Activated CD4-positive, alpha-beta memory T cell treated with anti-CD3 and anti-CD28 coated beads for 36 hours (primary cell): ENCODE measurements around the gene HIGD1A. TPM values are rescaled to one million over a fixed set of nuclear protein-coding genes. Genes with fewer than 3 reads are reported as not detected.

Experiments used
- CTCF ChIA-PET: fragments of 350-600 bp; sonication (Branson Sonifier 250); formaldehyde crosslinking; loops from one replicate; lab custom pipeline; 2021; ENCODE audit warnings: antibody characterized with exemption, inconsistent platforms; lab: Charles Lee
- POLR2A ChIA-PET: fragments of 350-600 bp; sonication (Branson Sonifier 250); formaldehyde crosslinking; loops from one replicate; lab custom pipeline; 2021; ENCODE audit warnings: antibody characterized with exemption; lab: Charles Lee
- DNase-seq: peaks from one replicate; pipeline ENCODE4 v3.0.0-alpha.2; 2020
- H3K27ac Mint-ChIP-seq: one replicate; pipeline ENCODE4 v1.8.0; 2021; ENCODE audit warnings: mixed read lengths
- H3K27me3 Mint-ChIP-seq: one replicate; pipeline ENCODE4 v1.8.0; 2021; ENCODE audit warnings: mixed read lengths
- H3K36me3 Mint-ChIP-seq: one replicate; pipeline ENCODE4 v1.8.0; 2021; ENCODE audit warnings: mixed read lengths
- H3K4me1 Mint-ChIP-seq: one replicate; pipeline ENCODE4 v1.8.0; 2021; ENCODE audit warnings: low read depth, mixed read lengths
- H3K4me3 Mint-ChIP-seq: one replicate; pipeline ENCODE4 v1.8.0; 2021; ENCODE audit warnings: mild to moderate bottlenecking, mixed read lengths
- H3K9me3 Mint-ChIP-seq: one replicate; pipeline ENCODE4 v1.8.0; 2021; ENCODE audit warnings: mixed read lengths
- intact Hi-C: fragments of 100-400 bp; cut with micrococcal nuclease; formaldehyde crosslinking; loops from one replicate; pipeline ENCODE4 v1.15.1; 2023
- total RNA-seq, 2 experiments: library from RNA; stranded (reverse); gene quantifications; one replicate each; pipeline ENCODE4 v1.2.3, GENCODE V29; 2021

The HIGD1A gene
- total RNA-seq, 2 experiments from 2014 or later, result 63.7 to 68.4 TPM

GRCh38 chr3:42807929-42808328, 3.6 kb upstream of the HIGD1A start:
- Mint-ChIP-seq H3K36me3 (no peaks in the 10 kb centered on the region), H3K9me3 (no peaks in the 10 kb centered on the region), H3K4me3 (no peak overlapping the region), H3K4me1 (peaks cover 6% of the 10 kb centered on the region), H3K27me3 (peaks cover 7% of the 10 kb centered on the region), H3K27ac (no peak overlapping the region)
- ChIA-PET CTCF (no interaction called here), POLR2A (no interaction called here)
- DNase-seq, result no peak
- intact Hi-C loops, result no loop called here

- CTCF ChIA-PET, result interaction anchor here (0.6 to 2.0 kb wide), 6 partner anchors 25 to 65 kb away, joined by 3 to 7 read pairs (median 4); no protein-coding TSS in a partner anchor
- intact Hi-C loops, result no loop called here
- POLR2A ChIA-PET, result interaction anchor here (0.6 to 1.0 kb wide), 3 partner anchors 9 to 27 kb away, joined by 3 read pairs; no protein-coding TSS in a partner anchor
- Mint-ChIP-seq H3K27ac (no peak overlapping the region), H3K9me3 (no peaks in the 10 kb centered on the region), H3K27me3 (peaks cover 7% of the 10 kb centered on the region), H3K4me3 (peak overlapping the region; percentile 95), H3K36me3 (peaks cover 4% of the 10 kb centered on the region), H3K4me1 (peaks cover 26% of the 10 kb centered on the region)
- DNase-seq, result no peak
Measured at GRCh38 chr3:42805141-42805821, 991 bp upstream of the HIGD1A start.

GRCh38 chr3:42804831-42805132, 492 bp upstream of the HIGD1A start:
- DNase-seq, result no peak
- ChIA-PET CTCF (interaction anchor here (0.7 to 2.0 kb wide), 4 partner anchors 24 to 65 kb away, joined by 3 to 7 read pairs (median 4); no protein-coding TSS in a partner anchor), POLR2A (interaction anchor here (1.0 kb wide), 2 partner anchors 9 to 27 kb away, joined by 3 read pairs; no protein-coding TSS in a partner anchor)
- peaks cover 7% of the 10 kb centered on the region for H3K27me3 Mint-ChIP-seq
- no peaks in the 10 kb centered on the region for H3K9me3 Mint-ChIP-seq
- no peak overlapping the region for H3K27ac Mint-ChIP-seq
- H3K4me1 Mint-ChIP-seq, result peaks cover 27% of the 10 kb centered on the region
- peaks cover 5% of the 10 kb centered on the region for H3K36me3 Mint-ChIP-seq
- H3K4me3 Mint-ChIP-seq, result peak overlapping the region; percentile 95
- intact Hi-C loops, result loop anchor here (1.0 kb wide), 1 partner anchor 31 kb away; the partner anchor contains the start of gene CCDC13

- ChIA-PET CTCF (interaction anchor here (0.6 to 2.0 kb wide), 5 partner anchors 16 to 36 kb away, joined by 3 to 7 read pairs (median 4); no protein-coding TSS in a partner anchor), POLR2A (no interaction called here)
- Mint-ChIP-seq H3K4me1 (peaks cover 33% of the 10 kb centered on the region), H3K27ac (peak overlapping the region; percentile 86), H3K36me3 (peaks cover 11% of the 10 kb centered on the region), H3K9me3 (no peaks in the 10 kb centered on the region), H3K4me3 (peak overlapping the region; percentile 95), H3K27me3 (peaks cover 7% of the 10 kb centered on the region)
- intact Hi-C loops, result loop anchor here (1.0 kb wide), 1 partner anchor 30 kb away; the partner anchor contains the start of gene CCDC13
- DNase-seq, result peak; percentile 57
Measured at GRCh38 chr3:42803414-42804105, 730 bp downstream of the HIGD1A start.

GRCh38 chr3:42802876-42803413, 1.3 kb downstream of the HIGD1A start:
- Mint-ChIP-seq H3K4me3 (peak overlapping the region; percentile 95), H3K27ac (no peak overlapping the region), H3K4me1 (peaks cover 33% of the 10 kb centered on the region), H3K27me3 (peaks cover 7% of the 10 kb centered on the region), H3K36me3 (peaks cover 11% of the 10 kb centered on the region), H3K9me3 (no peaks in the 10 kb centered on the region)
- POLR2A ChIA-PET, result no interaction called here
- intact Hi-C loops, result no loop called here
- DNase-seq, result no peak
- CTCF ChIA-PET, result interaction anchor here (0.6 to 1.6 kb wide), 3 partner anchors 16 to 36 kb away, joined by 3 to 5 read pairs (median 4); no protein-coding TSS in a partner anchor

- intact Hi-C loops, result no loop called here
- no peaks in the 10 kb centered on the region for H3K9me3 Mint-ChIP-seq
- peaks cover 33% of the 10 kb centered on the region for H3K4me1 Mint-ChIP-seq
- no peak for DNase-seq
- H3K4me3 Mint-ChIP-seq, result no peak overlapping the region
- peaks cover 11% of the 10 kb centered on the region for H3K36me3 Mint-ChIP-seq
- no peak overlapping the region for H3K27ac Mint-ChIP-seq
- CTCF ChIA-PET, result no interaction called here
- POLR2A ChIA-PET, result no interaction called here
- H3K27me3 Mint-ChIP-seq, result peaks cover 4% of the 10 kb centered on the region
Measured at GRCh38 chr3:42801784-42802183, 2.5 kb downstream of the HIGD1A start.

DNA sequence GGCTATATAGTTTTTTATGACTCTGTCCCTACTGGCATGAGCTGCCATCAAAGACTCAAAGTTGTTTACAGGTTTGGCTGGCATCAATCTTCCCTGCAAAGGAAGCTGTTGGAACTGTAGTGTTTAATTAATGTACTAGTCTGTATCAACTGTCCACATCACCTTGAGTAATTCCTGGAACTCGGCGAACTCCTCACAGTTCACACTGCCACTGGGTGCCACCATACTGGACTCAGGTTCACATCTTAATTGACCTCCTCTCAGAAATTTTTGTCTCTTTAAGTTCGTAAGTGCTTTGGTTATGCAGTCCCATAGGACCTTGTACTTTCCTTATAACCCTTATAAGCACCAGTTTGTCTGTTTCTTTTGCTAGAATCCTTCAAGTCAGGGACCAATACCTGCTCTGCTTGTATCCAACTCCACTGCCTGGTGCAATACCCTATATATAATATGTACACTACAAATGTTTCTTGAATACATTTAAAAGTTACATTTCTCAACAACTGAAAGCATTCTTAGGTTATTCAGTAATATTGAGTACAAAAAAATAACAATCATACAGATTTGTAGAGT, 3.2 kb downstream of the HIGD1A start:
- CTCF ChIA-PET, result no interaction called here
- intact Hi-C loops, result no loop called here
- H3K4me1 Mint-ChIP-seq, result peaks cover 36% of the 10 kb centered on the region
- peaks cover 14% of the 10 kb centered on the region for H3K36me3 Mint-ChIP-seq
- H3K27ac Mint-ChIP-seq, result no peak overlapping the region
- peaks cover 3% of the 10 kb centered on the region for H3K9me3 Mint-ChIP-seq
- no peak overlapping the region for H3K4me3 Mint-ChIP-seq
- peaks cover 2% of the 10 kb centered on the region for H3K27me3 Mint-ChIP-seq
- DNase-seq, result no peak
- POLR2A ChIA-PET, result no interaction called here

DNA sequence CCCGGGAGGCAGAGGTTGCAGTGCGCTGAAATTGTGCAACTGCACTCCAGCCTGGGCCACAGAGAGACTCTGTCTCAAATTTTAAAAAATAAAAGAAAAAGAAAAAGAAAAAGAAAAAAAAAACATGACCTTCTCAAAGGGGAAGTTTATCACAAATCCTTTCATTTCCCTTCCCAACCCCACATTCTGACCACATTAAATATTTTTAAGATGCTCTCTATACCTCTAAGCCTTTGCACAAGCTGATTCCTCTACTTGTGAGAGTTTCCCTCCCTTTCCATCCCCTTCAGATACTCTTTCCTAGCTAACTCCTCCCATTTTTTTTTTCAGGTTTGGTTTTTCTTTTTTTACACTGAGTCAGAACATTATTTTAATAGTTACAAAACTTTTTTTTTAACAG, 4.0 kb downstream of the HIGD1A start:
- no peak for DNase-seq
- H3K27me3 Mint-ChIP-seq, result no peaks in the 10 kb centered on the region
- intact Hi-C loops, result no loop called here
- CTCF ChIA-PET, result no interaction called here
- H3K36me3 Mint-ChIP-seq, result peaks cover 14% of the 10 kb centered on the region
- POLR2A ChIA-PET, result no interaction called here
- no peak overlapping the region for H3K27ac Mint-ChIP-seq
- peaks cover 40% of the 10 kb centered on the region for H3K4me1 Mint-ChIP-seq
- H3K9me3 Mint-ChIP-seq, result peaks cover 3% of the 10 kb centered on the region
- H3K4me3 Mint-ChIP-seq, result no peak overlapping the region

DNA sequence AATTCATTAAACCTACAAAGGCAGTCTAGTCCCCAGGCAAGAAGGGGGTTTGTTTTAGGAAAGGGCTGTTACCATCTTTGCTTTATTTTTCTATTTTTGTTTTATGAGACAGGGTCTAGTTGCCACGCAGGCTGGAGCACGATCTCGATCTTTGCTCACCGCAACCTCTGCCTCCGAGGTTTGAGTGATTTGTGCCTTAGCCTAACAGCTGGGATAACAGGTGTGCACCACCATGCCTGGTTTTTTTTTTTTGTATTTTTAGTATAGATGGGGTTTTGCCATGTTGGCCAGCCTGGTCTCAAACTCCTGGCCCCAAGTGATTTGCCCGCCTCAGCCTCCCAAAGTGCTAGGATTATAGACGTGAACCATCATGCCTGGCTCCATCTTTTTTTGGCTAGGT, 4.9 kb downstream of the HIGD1A start:
- peaks cover 3% of the 10 kb centered on the region for H3K9me3 Mint-ChIP-seq
- ChIA-PET POLR2A (no interaction called here), CTCF (no interaction called here)

GRCh38 chr3:42796332-42796885, 7.9 kb downstream of the HIGD1A start:
- Mint-ChIP-seq H3K27ac (no peak overlapping the region), H3K9me3 (peaks cover 3% of the 10 kb centered on the region), H3K36me3 (peaks cover 21% of the 10 kb centered on the region), H3K4me1 (peaks cover 25% of the 10 kb centered on the region), H3K4me3 (no peak overlapping the region), H3K27me3 (no peaks in the 10 kb centered on the region)
- intact Hi-C loops, result no loop called here
- CTCF ChIA-PET, result interaction anchor here (0.9 to 1.0 kb wide), 2 partner anchors 51 to 154 kb away, joined by 3 read pairs; no protein-coding TSS in a partner anchor
- DNase-seq, result no peak
- POLR2A ChIA-PET, result interaction anchor here (0.6 kb wide), 1 partner anchor 9 kb away, joined by 3 read pairs; no protein-coding TSS in a partner anchor

More for the DNA sequence above, 4.9 kb downstream of the HIGD1A start:
- Mint-ChIP-seq H3K36me3 (peaks cover 14% of the 10 kb centered on the region), H3K27ac (no peak overlapping the region), H3K4me3 (no peak overlapping the region), H3K27me3 (no peaks in the 10 kb centered on the region), H3K4me1 (peaks cover 37% of the 10 kb centered on the region)
- no peak for DNase-seq
- intact Hi-C loops, result no loop called here

DNA sequence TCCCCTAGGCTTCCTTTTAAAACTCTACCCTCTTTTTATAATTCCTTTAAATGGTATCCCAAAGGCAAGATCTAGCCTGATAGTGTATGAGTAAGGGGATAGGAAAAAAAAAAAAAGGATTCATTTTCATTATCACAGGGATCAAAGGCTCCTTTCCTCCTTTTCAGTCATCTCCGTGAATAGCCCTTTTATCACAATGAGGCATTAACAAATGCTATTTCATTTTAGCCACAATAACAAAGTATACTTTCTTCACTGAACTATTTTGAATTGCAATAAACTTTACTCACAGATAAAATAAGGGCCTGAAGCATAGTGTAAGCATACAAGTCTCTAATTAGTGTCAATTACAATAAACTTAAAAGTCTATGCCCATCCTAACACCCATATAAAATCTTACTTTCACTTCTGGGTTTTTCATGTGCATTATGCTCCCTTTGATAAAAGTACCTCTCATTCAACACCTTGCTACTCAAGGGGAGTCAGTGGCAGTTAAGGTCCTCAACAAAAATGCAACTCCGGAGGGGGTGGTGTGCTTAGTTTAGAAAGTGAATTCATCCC, 8.6 kb downstream of the HIGD1A start:
- H3K9me3 Mint-ChIP-seq, result peaks cover 3% of the 10 kb centered on the region
- CTCF ChIA-PET, result interaction anchor here (1.0 to 1.2 kb wide), 2 partner anchors 52 to 154 kb away, joined by 3 read pairs; no protein-coding TSS in a partner anchor
- POLR2A ChIA-PET, result interaction anchor here (0.6 kb wide), 1 partner anchor 10 kb away, joined by 3 read pairs; no protein-coding TSS in a partner anchor
- no peak overlapping the region for H3K27ac Mint-ChIP-seq
- no peak overlapping the region for H3K4me3 Mint-ChIP-seq
- no peaks in the 10 kb centered on the region for H3K27me3 Mint-ChIP-seq
- H3K36me3 Mint-ChIP-seq, result peaks cover 21% of the 10 kb centered on the region
- intact Hi-C loops, result no loop called here
- peaks cover 22% of the 10 kb centered on the region for H3K4me1 Mint-ChIP-seq
- DNase-seq, result no peak
